PC-9 (cell line): ENCODE measurements around the gene SKAP2.

Experiments
- EZH2 ChIP-seq: fragments of 200-600 bp; sonication (generic); IDR thresholded peaks from 2 replicates; pipeline ENCODE4 v1.8.0; 2017; ENCODE audit warnings: antibody characterized with exemption, low read depth
- TF ChIP-seq, protein P1 (sequence below): fragments of 200-600 bp; sonication (generic); conservative IDR thresholded peaks from 2 replicates; pipeline ENCODE4 v1.6.1; 2017; ENCODE audit warnings: mixed run types, antibody characterized with exemption, mild to moderate bottlenecking, moderate library complexity

DNA sequence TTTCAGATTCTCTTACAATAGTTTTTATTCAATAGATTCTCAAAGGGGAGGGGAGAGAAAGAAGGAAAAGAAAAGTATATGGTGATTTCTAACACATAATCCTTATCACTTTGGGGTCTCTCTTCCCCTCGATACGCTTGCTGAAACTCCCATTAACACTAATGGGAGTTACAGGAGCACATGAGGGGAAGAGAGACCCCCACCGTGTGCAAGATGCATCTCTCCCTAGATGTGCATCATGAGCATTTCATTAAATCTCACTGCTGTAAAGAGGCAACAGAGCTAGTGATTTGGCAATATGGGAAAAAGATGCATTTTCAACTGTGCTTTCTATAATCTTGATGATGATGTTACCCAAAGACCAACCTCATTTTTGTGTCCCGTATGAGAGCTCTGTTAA is 177.4 kb downstream of the SKAP2 start:
- TF ChIP-seq, protein P1, sequence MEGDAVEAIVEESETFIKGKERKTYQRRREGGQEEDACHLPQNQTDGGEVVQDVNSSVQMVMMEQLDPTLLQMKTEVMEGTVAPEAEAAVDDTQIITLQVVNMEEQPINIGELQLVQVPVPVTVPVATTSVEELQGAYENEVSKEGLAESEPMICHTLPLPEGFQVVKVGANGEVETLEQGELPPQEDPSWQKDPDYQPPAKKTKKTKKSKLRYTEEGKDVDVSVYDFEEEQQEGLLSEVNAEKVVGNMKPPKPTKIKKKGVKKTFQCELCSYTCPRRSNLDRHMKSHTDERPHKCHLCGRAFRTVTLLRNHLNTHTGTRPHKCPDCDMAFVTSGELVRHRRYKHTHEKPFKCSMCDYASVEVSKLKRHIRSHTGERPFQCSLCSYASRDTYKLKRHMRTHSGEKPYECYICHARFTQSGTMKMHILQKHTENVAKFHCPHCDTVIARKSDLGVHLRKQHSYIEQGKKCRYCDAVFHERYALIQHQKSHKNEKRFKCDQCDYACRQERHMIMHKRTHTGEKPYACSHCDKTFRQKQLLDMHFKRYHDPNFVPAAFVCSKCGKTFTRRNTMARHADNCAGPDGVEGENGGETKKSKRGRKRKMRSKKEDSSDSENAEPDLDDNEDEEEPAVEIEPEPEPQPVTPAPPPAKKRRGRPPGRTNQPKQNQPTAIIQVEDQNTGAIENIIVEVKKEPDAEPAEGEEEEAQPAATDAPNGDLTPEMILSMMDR = no peak
- TF ChIP-seq EZH2 = no peak
